HEK293T (cell line): ENCODE measurements around the gene FAM9C.

Experiments used
- CTCF ChIA-PET: fragments of 350-600 bp; formaldehyde crosslinking; extraction: SDS; loops from one replicate; lab custom pipeline; 2021; ENCODE audit warnings: antibody characterized with exemption, inconsistent platforms; lab: Yijun Ruan, JAX
- POLR2A ChIA-PET: fragments of 350-600 bp; formaldehyde crosslinking; extraction: SDS; loops from one replicate; lab custom pipeline; 2020; ENCODE audit warnings: antibody characterized with exemption, inconsistent platforms; lab: Yijun Ruan, JAX
- DNase-seq: peaks from one replicate; pipeline ENCODE4 v3.0.0; 2012; ENCODE audit warnings: mixed read lengths; ENCODE audit errors: extremely low spot score
- ARNT ChIP-seq: fragments of 450-650 bp; IDR thresholded peaks from 2 replicates; pipeline ENCODE4 v1.6.1; 2017; ENCODE audit warnings: mild to moderate bottlenecking
- BHLHE40 ChIP-seq: fragments of 450-650 bp; IDR thresholded peaks from 2 replicates; pipeline ENCODE4 v1.6.1; 2016; ENCODE audit warnings: mild to moderate bottlenecking, moderate library complexity, borderline replicate concordance
- CTBP1 ChIP-seq: fragments of 450-650 bp; IDR thresholded peaks from 2 replicates; pipeline ENCODE4 v1.6.1; 2016; ENCODE audit warnings: borderline replicate concordance
- ELF4 ChIP-seq: fragments of 450-650 bp; IDR thresholded peaks from 2 replicates; pipeline ENCODE4 v1.6.1; 2017; ENCODE audit warnings: antibody characterized with exemption
- FOXA1 ChIP-seq: fragments of 450-650 bp; IDR thresholded peaks from 2 replicates; pipeline ENCODE4 v1.6.1; 2016; ENCODE audit warnings: mild to moderate bottlenecking
- FOXK2 ChIP-seq: fragments of 450-650 bp; IDR thresholded peaks from 2 replicates; pipeline ENCODE4 v1.6.1; 2016; ENCODE audit warnings: mild to moderate bottlenecking
- FOXM1 ChIP-seq: fragments of 450-650 bp; IDR thresholded peaks from 2 replicates; pipeline ENCODE4 v1.6.1; 2017; ENCODE audit warnings: mild to moderate bottlenecking, borderline replicate concordance
- HDGF ChIP-seq: fragments of 450-650 bp; IDR thresholded peaks from 2 replicates; pipeline ENCODE4 v1.6.1; 2017; ENCODE audit warnings: antibody characterized with exemption, borderline replicate concordance
- L3MBTL2 ChIP-seq: fragments of 450-650 bp; conservative IDR thresholded peaks from 2 replicates; pipeline ENCODE4 v1.6.1; 2016; ENCODE audit warnings: mild to moderate bottlenecking
- LEF1 ChIP-seq: fragments of 450-650 bp; IDR thresholded peaks from 2 replicates; pipeline ENCODE4 v1.6.1; 2017; ENCODE audit warnings: mild to moderate bottlenecking, borderline replicate concordance
- NFRKB ChIP-seq: fragments of 450-650 bp; IDR thresholded peaks from 2 replicates; pipeline ENCODE4 v1.6.1; 2016; ENCODE audit warnings: mild to moderate bottlenecking, moderate library complexity
- PKNOX1 ChIP-seq: fragments of 450-650 bp; IDR thresholded peaks from 2 replicates; pipeline ENCODE4 v1.6.1; 2016
- SP1 ChIP-seq: fragments of 450-650 bp; IDR thresholded peaks from 2 replicates; pipeline ENCODE4 v1.6.1; 2017
- SUZ12 ChIP-seq: fragments of 450-650 bp; IDR thresholded peaks from 2 replicates; pipeline ENCODE4 v1.6.1; 2016; ENCODE audit warnings: mild to moderate bottlenecking
- TARDBP ChIP-seq: fragments of 450-650 bp; IDR thresholded peaks from 2 replicates; pipeline ENCODE4 v1.6.1; 2016
- ZNF384 ChIP-seq: fragments of 450-650 bp; IDR thresholded peaks from 2 replicates; pipeline ENCODE4 v1.6.1; 2016

Gene FAM9C

GRCh38 chrX:13076176-13076961, 31.9 kb upstream of the FAM9C start:
- ChIA-PET CTCF (no interaction called here), POLR2A (no interaction called here)
- DNase-seq, result no peak
- TF ChIP-seq CTBP1, result no peak
- no peak for TF ChIP-seq L3MBTL2
- TF ChIP-seq PKNOX1, result no peak
- no peak for TF ChIP-seq LEF1
- no peak for TF ChIP-seq FOXA1
- no peak for TF ChIP-seq TARDBP
- TF ChIP-seq NFRKB, result no peak
- TF ChIP-seq HDGF, result no peak
- TF ChIP-seq SP1, result no peak
- no peak for TF ChIP-seq FOXM1
- no peak for TF ChIP-seq SUZ12
- TF ChIP-seq FOXK2, result no peak
- no peak for TF ChIP-seq ELF4
- TF ChIP-seq BHLHE40, result no peak
- TF ChIP-seq ZNF384, result no peak
- no peak for TF ChIP-seq ARNT

GRCh38 chrX:13074297-13075262, 30.2 kb upstream of the FAM9C start:
- ChIA-PET POLR2A (no interaction called here), CTCF (no interaction called here)
- TF ChIP-seq HDGF, result no peak
- no peak for TF ChIP-seq NFRKB
- no peak for TF ChIP-seq SUZ12
- no peak for TF ChIP-seq CTBP1
- no peak for DNase-seq

- TF ChIP-seq ARNT (no peak), NFRKB (no peak), BHLHE40 (no peak), HDGF (no peak), ELF4 (no peak), CTBP1 (no peak), SP1 (no peak), SUZ12 (no peak), TARDBP (no peak), ZNF384 (no peak), LEF1 (no peak), FOXK2 (no peak), FOXA1 (no peak), PKNOX1 (no peak), L3MBTL2 (no peak), FOXM1 (no peak)
- ChIA-PET POLR2A (no interaction called here), CTCF (no interaction called here)
- no peak for DNase-seq
These were observed 25.5 kb upstream of the FAM9C start for GRCh38 chrX:13069771-13070416.

- POLR2A ChIA-PET, result no interaction called here
- TF ChIP-seq FOXM1, result no peak
- no peak for TF ChIP-seq ELF4
- no peak for TF ChIP-seq ARNT
- no peak for TF ChIP-seq HDGF
- no peak for TF ChIP-seq CTBP1
- TF ChIP-seq TARDBP, result no peak
- TF ChIP-seq L3MBTL2, result no peak
- TF ChIP-seq PKNOX1, result no peak
- no peak for TF ChIP-seq ZNF384
- TF ChIP-seq SUZ12, result no peak
- no peak for TF ChIP-seq FOXA1
- TF ChIP-seq BHLHE40, result no peak
- TF ChIP-seq SP1, result no peak
- CTCF ChIA-PET, result no interaction called here
- DNase-seq, result no peak
These were observed 24.2 kb upstream of the FAM9C start for GRCh38 chrX:13068651-13069050.

- TF ChIP-seq ELF4, result no peak
- no peak for TF ChIP-seq ZNF384
- no peak for TF ChIP-seq FOXM1
- TF ChIP-seq ARNT, result no peak
- no peak for DNase-seq
- CTCF ChIA-PET, result no interaction called here
- POLR2A ChIA-PET, result no interaction called here
These were observed 23.4 kb upstream of the FAM9C start for GRCh38 chrX:13067773-13068172.
